Parathyroid adenoma (tissue), 2 donors: ENCODE measurements around the gene DNMBP.

ENCODE experiments used
- H2AFZ ChIP-seq: fragments of 300-600 bp; sonication (generic); one replicate; pipeline ENCODE4 v1.7.0; 2017; ENCODE audit warnings: antibody characterized with exemption, mild to moderate bottlenecking
- H3K27ac ChIP-seq: fragments of 300-600 bp; sonication (generic); one replicate; pipeline ENCODE4 v1.7.0; 2017
- H3K27me3 ChIP-seq: fragments of 300-600 bp; sonication (generic); one replicate; pipeline ENCODE4 v1.7.0; 2017; ENCODE audit warnings: low read length; ENCODE audit not compliant: control insufficient read depth, insufficient read depth
- H3K36me3 ChIP-seq: fragments of 300-600 bp; sonication (generic); one replicate; pipeline ENCODE4 v1.7.0; 2017; ENCODE audit warnings: low read length; ENCODE audit not compliant: control insufficient read depth, insufficient read depth
- H3K4me1 ChIP-seq: fragments of 300-600 bp; sonication (generic); one replicate; pipeline ENCODE4 v1.7.0; 2017; ENCODE audit warnings: control low read depth
- H3K4me2 ChIP-seq: fragments of 300-600 bp; sonication (generic); one replicate; pipeline ENCODE4 v1.7.0; 2017; ENCODE audit warnings: low read length
- H3K4me3 ChIP-seq: fragments of 300-600 bp; sonication (generic); one replicate; pipeline ENCODE4 v1.7.0; 2017; ENCODE audit warnings: low read depth, low read length
- H3K79me2 ChIP-seq: fragments of 300-600 bp; sonication (generic); one replicate; pipeline ENCODE4 v1.7.0; 2017; ENCODE audit warnings: control low read depth
- H3K9ac ChIP-seq: fragments of 300-600 bp; sonication (generic); one replicate; pipeline ENCODE4 v1.7.0; 2017; ENCODE audit warnings: mild to moderate bottlenecking
- H3K9me3 ChIP-seq: fragments of 300-600 bp; sonication (generic); one replicate; pipeline ENCODE4 v1.7.0; 2017; ENCODE audit warnings: low read length; ENCODE audit not compliant: control insufficient read depth
- TF ChIP-seq, protein P1 (sequence below): fragments of 300-600 bp; sonication (generic); IDR thresholded peaks from one replicate; pipeline ENCODE4 v1.7.0; 2017; ENCODE audit warnings: antibody characterized with exemption, mild to moderate bottlenecking
- donor health status: primary hyperparathyroidism.

The DNMBP gene

DNA sequence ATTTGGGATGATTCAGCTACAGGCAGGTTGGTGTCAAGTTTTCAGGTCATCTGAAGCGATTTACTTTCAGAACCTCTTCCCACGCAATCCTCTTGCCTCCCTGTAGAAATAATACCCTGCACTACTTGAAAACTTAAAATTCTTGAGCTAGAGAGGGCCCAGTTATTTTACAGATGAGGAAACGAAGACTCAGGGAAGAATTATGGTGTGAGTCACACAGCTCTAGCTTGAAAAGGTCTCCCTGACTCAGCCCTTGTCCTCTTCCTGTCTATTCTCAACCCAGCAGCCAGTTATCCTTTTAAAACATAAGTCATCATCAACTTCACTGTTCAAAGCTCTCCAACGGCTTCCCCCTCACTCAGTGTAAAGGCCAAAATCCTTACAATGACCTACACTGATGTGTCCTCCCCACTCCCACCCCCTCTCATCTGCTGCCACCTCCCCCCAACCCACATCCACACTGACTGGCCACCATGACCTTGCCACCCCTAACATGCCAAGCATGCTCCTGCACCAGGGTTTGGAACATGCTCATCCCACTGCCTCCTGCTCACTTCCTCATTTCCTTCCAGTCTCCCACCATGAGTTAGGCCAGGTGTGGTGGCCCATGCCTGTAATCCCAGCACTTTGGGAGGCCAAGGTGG, 3.4 kb downstream of the DNMBP start:
- Histone ChIP-seq H3K27me3 (no peaks in the 10 kb centered on the region), H2AFZ (no peak overlapping the region), H3K9me3 (no peaks in the 10 kb centered on the region), H3K9ac (no peak overlapping the region), H3K4me2 (peak overlapping the region; percentile 52), H3K36me3 (no peaks in the 10 kb centered on the region), H3K4me3 (no peak overlapping the region), H3K79me2 (peaks cover 46% of the 10 kb centered on the region), H3K27ac (peak overlapping the region; percentile 95), H3K4me1 (peaks cover 37% of the 10 kb centered on the region)
- TF ChIP-seq, protein P1, sequence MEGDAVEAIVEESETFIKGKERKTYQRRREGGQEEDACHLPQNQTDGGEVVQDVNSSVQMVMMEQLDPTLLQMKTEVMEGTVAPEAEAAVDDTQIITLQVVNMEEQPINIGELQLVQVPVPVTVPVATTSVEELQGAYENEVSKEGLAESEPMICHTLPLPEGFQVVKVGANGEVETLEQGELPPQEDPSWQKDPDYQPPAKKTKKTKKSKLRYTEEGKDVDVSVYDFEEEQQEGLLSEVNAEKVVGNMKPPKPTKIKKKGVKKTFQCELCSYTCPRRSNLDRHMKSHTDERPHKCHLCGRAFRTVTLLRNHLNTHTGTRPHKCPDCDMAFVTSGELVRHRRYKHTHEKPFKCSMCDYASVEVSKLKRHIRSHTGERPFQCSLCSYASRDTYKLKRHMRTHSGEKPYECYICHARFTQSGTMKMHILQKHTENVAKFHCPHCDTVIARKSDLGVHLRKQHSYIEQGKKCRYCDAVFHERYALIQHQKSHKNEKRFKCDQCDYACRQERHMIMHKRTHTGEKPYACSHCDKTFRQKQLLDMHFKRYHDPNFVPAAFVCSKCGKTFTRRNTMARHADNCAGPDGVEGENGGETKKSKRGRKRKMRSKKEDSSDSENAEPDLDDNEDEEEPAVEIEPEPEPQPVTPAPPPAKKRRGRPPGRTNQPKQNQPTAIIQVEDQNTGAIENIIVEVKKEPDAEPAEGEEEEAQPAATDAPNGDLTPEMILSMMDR, result no peak

DNA sequence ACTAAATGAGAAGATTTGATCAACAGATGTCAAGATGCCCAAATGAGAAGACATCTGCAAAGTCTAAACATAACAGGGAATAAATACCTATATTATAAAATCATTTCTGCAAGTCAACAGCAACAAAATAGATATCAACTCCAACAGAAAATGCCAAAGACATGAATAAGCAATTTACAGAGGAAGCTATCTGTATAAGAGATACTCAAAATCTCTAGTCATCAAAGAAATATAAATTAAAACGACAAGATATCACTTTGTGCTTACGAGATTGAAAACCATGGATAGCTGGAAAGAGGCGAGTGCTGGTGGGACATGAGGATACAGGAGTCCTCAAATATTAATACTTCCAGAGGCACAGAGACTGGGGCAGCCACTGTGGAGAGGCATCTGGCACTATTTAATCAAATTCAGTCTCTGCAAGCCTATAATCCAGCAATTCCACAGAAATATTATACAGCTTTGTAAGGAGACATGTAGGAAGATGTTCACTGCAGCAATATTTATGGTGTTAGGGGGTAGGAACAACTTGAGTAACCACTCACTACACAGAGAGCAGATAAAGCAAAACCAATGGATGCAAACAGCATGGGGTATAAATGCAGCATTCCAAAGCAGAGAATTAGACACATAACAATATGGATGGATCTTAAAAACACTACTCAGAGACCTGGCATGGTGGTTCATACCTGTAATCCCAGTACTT, 4.8 kb downstream of the DNMBP start:
- Histone ChIP-seq H3K4me3 (no peak overlapping the region), H3K36me3 (no peaks in the 10 kb centered on the region), H3K27ac (peak overlapping the region; percentile 95), H3K4me2 (no peak overlapping the region), H3K4me1 (peaks cover 47% of the 10 kb centered on the region), H2AFZ (no peak overlapping the region), H3K9me3 (no peaks in the 10 kb centered on the region), H3K9ac (no peak overlapping the region), H3K79me2 (peaks cover 58% of the 10 kb centered on the region), H3K27me3 (no peaks in the 10 kb centered on the region)
- TF ChIP-seq, protein P1, result no peak

DNA sequence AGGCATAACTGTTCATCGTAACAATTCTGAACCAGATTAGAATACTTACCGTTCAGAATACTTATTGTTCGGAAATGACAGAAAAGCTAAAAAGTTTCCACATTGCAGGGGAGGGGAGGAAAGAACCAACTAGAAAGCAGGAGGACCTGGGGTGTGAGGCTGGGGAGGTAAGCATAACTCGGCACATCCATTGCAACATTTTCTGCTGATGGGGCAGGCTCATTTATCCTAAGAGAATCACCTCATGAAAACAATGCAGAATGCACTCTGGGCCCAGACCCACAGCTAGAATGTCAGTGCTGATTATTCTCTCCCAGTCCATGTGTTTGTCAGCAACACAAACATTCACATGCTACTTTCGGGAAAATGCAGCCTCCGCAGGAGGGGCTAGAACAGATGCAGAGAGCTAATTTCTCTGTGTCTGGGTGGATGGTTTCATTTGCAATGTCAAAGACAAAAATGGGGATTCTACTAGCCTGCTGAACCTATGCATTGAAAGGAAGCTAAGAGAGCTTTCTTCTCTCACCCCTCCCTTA, 9.6 kb downstream of the DNMBP start:
- no peaks in the 10 kb centered on the region for H3K27me3 ChIP-seq
- no peak overlapping the region for H2AFZ ChIP-seq
- H3K36me3 ChIP-seq, result no peaks in the 10 kb centered on the region
- peak overlapping the region; percentile 42 for H3K27ac ChIP-seq
- H3K79me2 ChIP-seq, result peaks cover 58% of the 10 kb centered on the region
- H3K9ac ChIP-seq, result no peak overlapping the region
- no peak overlapping the region for H3K4me3 ChIP-seq
- TF ChIP-seq, protein P1, result no peak
- H3K4me1 ChIP-seq, result peaks cover 61% of the 10 kb centered on the region
- H3K4me2 ChIP-seq, result peak overlapping the region; percentile 34
- H3K9me3 ChIP-seq, result no peaks in the 10 kb centered on the region

DNA sequence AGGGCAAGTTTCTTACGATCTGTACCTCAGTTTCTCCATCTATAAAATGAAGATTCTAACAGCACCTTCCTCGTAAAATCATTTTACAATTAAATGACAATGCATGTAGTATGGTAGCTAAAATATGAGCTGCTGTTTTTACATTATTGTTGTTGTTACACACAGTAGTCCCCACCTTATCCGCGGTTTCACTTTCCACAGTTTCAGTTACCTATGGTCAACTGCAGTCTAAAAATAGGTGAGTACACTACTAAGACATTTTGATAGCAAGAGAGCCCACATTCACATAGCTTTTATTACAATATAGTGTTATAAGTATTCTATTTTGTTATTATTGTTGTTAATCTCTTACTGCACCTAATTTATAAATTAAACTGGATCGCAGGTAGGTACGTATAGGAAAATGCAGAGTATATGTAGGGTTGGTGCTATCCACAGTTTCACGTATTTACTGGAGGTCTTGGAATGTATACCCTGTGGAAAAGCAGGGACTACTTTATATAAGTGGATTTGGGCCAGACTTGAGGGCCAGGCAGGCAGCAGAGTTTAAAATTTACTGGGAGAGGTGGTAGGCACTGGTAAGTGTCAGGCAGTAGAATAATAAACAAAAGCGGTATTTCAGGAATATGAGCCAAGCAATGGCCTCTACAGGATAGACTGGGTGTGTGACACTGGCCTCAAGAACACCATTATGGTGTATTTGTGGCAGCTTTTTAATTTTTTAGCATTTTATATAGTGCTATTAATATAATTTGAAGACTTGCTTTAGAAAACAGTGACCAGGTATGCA, 10.2 kb downstream of the DNMBP start:
- Histone ChIP-seq H3K36me3 (no peaks in the 10 kb centered on the region), H3K9me3 (no peaks in the 10 kb centered on the region), H3K27me3 (no peaks in the 10 kb centered on the region), H3K4me3 (no peak overlapping the region), H3K79me2 (peaks cover 60% of the 10 kb centered on the region), H3K9ac (no peak overlapping the region), H3K4me1 (peaks cover 61% of the 10 kb centered on the region), H2AFZ (no peak overlapping the region), H3K4me2 (peak overlapping the region; percentile 34), H3K27ac (peak overlapping the region; percentile 85)
- TF ChIP-seq, protein P1, result no peak
